Thyroid gland (tissue), 4 donors: ENCODE data around the gene EHBP1L1. TPM values are rescaled to one million over a fixed set of nuclear protein-coding genes. Genes with fewer than 3 reads are reported as not detected.
A peak's percentile ranks its signal among the peaks of the same experiment; 100 is the strongest.

Experiments
- DNase-seq, 2 donors: peaks; one replicate each; pipeline ENCODE4 v3.0.0-alpha.2; 2019
- H3K27ac ChIP-seq, 3 donors: fragments of 200-600 bp; sonication (generic); 1 replicate in 2 of 3; 2 replicates in 1 of 3; pipeline ENCODE4 v1.5.1; 2016 to 2019; ENCODE audit warnings: mild to moderate bottlenecking in 1 of 3, moderate library complexity in 1 of 3
- H3K27me3 ChIP-seq: fragments of 200-600 bp; sonication (generic); one replicate; pipeline ENCODE4 v1.5.1; 2019
- H3K36me3 ChIP-seq, 2 donors: fragments of 200-600 bp; sonication (generic); one replicate each; pipeline ENCODE4 v1.5.1; 2016 to 2019
- H3K4me1 ChIP-seq, 2 donors: fragments of 200-600 bp; sonication (generic); one replicate each; pipeline ENCODE4 v1.5.1; 2017 to 2019
- H3K4me3 ChIP-seq, 3 donors: fragments of 200-600 bp; sonication (generic); replicated peaks in 1 of 3; 1 replicate in 2 of 3; 2 replicates in 1 of 3; pipeline ENCODE4 v1.5.1; 2016; ENCODE audit warnings: mild to moderate bottlenecking in 1 of 3
- H3K9me3 ChIP-seq: fragments of 200-600 bp; sonication (generic); one replicate; pipeline ENCODE4 v1.5.1; 2017
- CTCF ChIP-seq, 6 experiments: fragments of 200-600 bp in 3 of 6; fragments of 450-650 bp in 3 of 6; sonication (generic) in 3 of 6; IDR thresholded peaks; one replicate each; pipeline ENCODE4 v1.5.1; 2016 to 2019; ENCODE audit warnings: antibody characterized with exemption in 6 of 6, mild to moderate bottlenecking in 2 of 6, inconsistent platforms in 1 of 6, moderate library complexity in 1 of 6
- POLR2A ChIP-seq, 2 donors: fragments of 450-650 bp; IDR thresholded peaks; one replicate each; pipeline ENCODE4 v1.6.1; 2017; ENCODE audit warnings: antibody characterized with exemption in 2 of 2, mild to moderate bottlenecking in 2 of 2, moderate library complexity in 1 of 2
- WGBS, 2 donors: methylation state at CpG; one replicate each; pipeline ENCODE4 v1.1.5; 2017; 5-methylcytosine and 5-hydroxymethylcytosine counted together
- intact Hi-C: fragments of 100-400 bp; cut with DNase I; formaldehyde crosslinking; loops from one replicate; pipeline ENCODE4 v1.15.1; 2023
- total RNA-seq, 4 donors: library from RNA; depleted of rRNA; stranded (reverse); fragments of >200 nt; gene quantifications; one replicate each; pipeline ENCODE4 v1.2.3, GENCODE V29; 2016

Gene EHBP1L1
- total RNA-seq, 4 donors from 2014 or later, result 8.6 to 18.8 (median 12.0) TPM

- intact Hi-C loops, result loop anchor here (2.0 kb wide), 1 partner anchor 29 kb away; no protein-coding TSS in a partner anchor
- H3K4me1 ChIP-seq, result peaks cover 54 to 68% of the 10 kb centered on the region in 2 donors
Measured at GRCh38 chr11:65571940-65572339, 3.9 kb upstream of the EHBP1L1 start.

GRCh38 chr11:65572356-65573051 is 3.3 kb upstream of the EHBP1L1 start, which contains the start of gene FAM89B:
TSS of gene FAM89B (plus strand) at chr11:65572538. CDS start at chr11:65572670, 132 bp downstream.
- Histone ChIP-seq H3K9me3 (no peaks in the 10 kb centered on the region), H3K27me3 (no peaks in the 10 kb centered on the region), H3K36me3 (no peaks in the 10 kb centered on the region), H3K4me1 (peaks cover 52 to 71% of the 10 kb centered on the region in 2 donors), H3K27ac (peak within 1 kb of the TSS in 1 of 3 donors; percentile 81), H3K4me3 (peak within 1 kb of the TSS in 2 of 3 donors; percentile 31 to 62)
- WGBS, 2 donors, result 0% methylated on average over 40 to 46 of the region's 86 CpGs
- peak in 1 of 6 experiments; percentile 1 for TF ChIP-seq CTCF (IDR thresholded peaks at IDR 0.05)
- TF ChIP-seq POLR2A (IDR thresholded peaks at IDR 0.05), result peak in 1 of 2 donors; percentile 74
- intact Hi-C loops, result loop anchor here (2.0 kb wide), 1 partner anchor 30 kb away; no protein-coding TSS in a partner anchor
- DNase-seq, result peak; percentile 92 to 94

More at GRCh38 chr11:65571940-65572339, 3.9 kb upstream of the EHBP1L1 start:
- Histone ChIP-seq H3K9me3 (no peaks in the 10 kb centered on the region), H3K36me3 (no peaks in the 10 kb centered on the region), H3K27ac (peak overlapping the region in 1 of 3 donors; percentile 49), H3K4me3 (peak overlapping the region in 1 of 3 donors; percentile 62), H3K27me3 (no peaks in the 10 kb centered on the region)
- TF ChIP-seq POLR2A (IDR thresholded peaks at IDR 0.05), result no peak
- peak in 4 of 6 experiments; percentile 10 to 22 (median 20) for TF ChIP-seq CTCF (IDR thresholded peaks at IDR 0.05)
- 10 to 13% methylated on average over 11 of the region's 11 CpGs for WGBS, 2 donors
- no peak for DNase-seq

- H3K9me3 ChIP-seq, result no peaks in the 10 kb centered on the region
- peak overlapping the region in 2 of 3 donors; percentile 22 to 81 for H3K27ac ChIP-seq
- TF ChIP-seq CTCF (IDR thresholded peaks at IDR 0.05) (no peak), POLR2A (IDR thresholded peaks at IDR 0.05) (no peak)
- no peaks in the 10 kb centered on the region for H3K27me3 ChIP-seq
- WGBS, 2 donors, result 41 to 62% methylated on average over 14 of the region's 22 CpGs
- H3K4me3 ChIP-seq, result peak overlapping the region in 1 of 3 donors; percentile 62
- peaks cover 52 to 65% of the 10 kb centered on the region in 2 donors for H3K4me1 ChIP-seq
- intact Hi-C loops, result loop anchor here (2.0 kb wide), 1 partner anchor 31 kb away; no protein-coding TSS in a partner anchor
- no peaks in the 10 kb centered on the region for H3K36me3 ChIP-seq
- no peak for DNase-seq
Measured at GRCh38 chr11:65573391-65574079, 2.3 kb upstream of the EHBP1L1 start.

- 4% methylated on average over 24 of the region's 67 CpGs; no CpG with 5 or more reads in 1 of the 2 donors for WGBS, 2 donors
- Histone ChIP-seq H3K27ac (peak overlapping the region; percentile 6 to 81 (median 63)), H3K4me1 (peaks cover 44 to 58% of the 10 kb centered on the region in 2 donors), H3K4me3 (peak overlapping the region in 1 of 3 donors; percentile 62), H3K9me3 (no peaks in the 10 kb centered on the region), H3K27me3 (no peaks in the 10 kb centered on the region), H3K36me3 (no peaks in the 10 kb centered on the region)
- intact Hi-C loops, result no loop called here
- TF ChIP-seq CTCF (IDR thresholded peaks at IDR 0.05) (peak; percentile 41 to 99 (median 92)), POLR2A (IDR thresholded peaks at IDR 0.05) (no peak)
- peak; percentile 78 to 80 for DNase-seq
Measured at GRCh38 chr11:65574109-65574810, 1.6 kb upstream of the EHBP1L1 start.
